HepG2 (cell line): ENCODE measurements around the gene S1PR2. TPM values are rescaled to one million over a fixed set of nuclear protein-coding genes. Genes with fewer than 3 reads are reported as not detected.
A peak's percentile ranks its signal among the peaks of the same experiment; 100 is the strongest.

Experiments
- DNMT3B ChIP-seq: conservative IDR thresholded peaks from 2 replicates; pipeline ENCODE4 v1.6.1; 2016; ENCODE audit warnings: missing biosample characterization, control low read depth
- DRAP1 ChIP-seq: IDR thresholded peaks from 2 replicates; pipeline ENCODE4 v1.6.1; 2016; ENCODE audit warnings: missing genetic modification reagents, missing compliant biosample characterization
- E2F2 ChIP-seq: sonication (generic); formaldehyde crosslinking; IDR thresholded peaks from 2 replicates; pipeline ENCODE4 v1.4.0; 2020; ENCODE audit warnings: missing genetic modification reagents, borderline replicate concordance
- FUBP1 ChIP-seq: sonication (generic); formaldehyde crosslinking; IDR thresholded peaks from 2 replicates; pipeline ENCODE4 v1.5.1; 2020; ENCODE audit warnings: missing genetic modification reagents, mild to moderate bottlenecking, borderline replicate concordance
- IKZF1 ChIP-seq: fragments of 450-650 bp; IDR thresholded peaks from 2 replicates; pipeline ENCODE4 v1.7.1; 2016
- JARID2 ChIP-seq: sonication (generic); formaldehyde crosslinking; IDR thresholded peaks from 2 replicates; pipeline ENCODE4 v1.8.1; 2023; ENCODE audit warnings: missing genetic modification reagents, inconsistent platforms; ENCODE audit not compliant: insufficient replicate concordance
- KLF6 ChIP-seq: IDR thresholded peaks from 2 replicates; pipeline ENCODE4 v1.8.0; 2016; ENCODE audit warnings: missing biosample characterization, missing genetic modification reagents
- MLXIP ChIP-seq: sonication (generic); formaldehyde crosslinking; IDR thresholded peaks from 2 replicates; pipeline ENCODE4 v1.9.0; 2021; ENCODE audit warnings: missing genetic modification reagents, borderline replicate concordance
- PHF20 ChIP-seq: sonication (generic); formaldehyde crosslinking; IDR thresholded peaks from 2 replicates; pipeline ENCODE4 v1.5.0; 2020; ENCODE audit warnings: mild to moderate bottlenecking, missing genetic modification reagents
- RBFOX2 ChIP-seq: fragments of 200-400 bp; formaldehyde crosslinking; IDR thresholded peaks from 2 replicates; pipeline ENCODE4 v1.6.1; 2017; ENCODE audit warnings: low read depth, mild to moderate bottlenecking, low read length
- SCMH1 ChIP-seq: sonication (generic); formaldehyde crosslinking; IDR thresholded peaks from 2 replicates; pipeline ENCODE4 v1.9.0; 2021; ENCODE audit warnings: missing genetic modification reagents, mild to moderate bottlenecking, borderline replicate concordance
- TAF1 ChIP-seq: sonication (generic); formaldehyde crosslinking; IDR thresholded peaks from 2 replicates; pipeline ENCODE4 v1.4.0; 2020; ENCODE audit warnings: missing genetic modification reagents
- ZBTB37 ChIP-seq: sonication (generic); formaldehyde crosslinking; IDR thresholded peaks from 2 replicates; pipeline ENCODE4 v1.4.0; 2020; ENCODE audit warnings: mild to moderate bottlenecking, missing genetic modification reagents
- ZFX ChIP-seq: sonication (generic); formaldehyde crosslinking; IDR thresholded peaks from 2 replicates; pipeline ENCODE4 v1.4.0; 2020; ENCODE audit warnings: mild to moderate bottlenecking, low read depth, missing genetic modification reagents, moderate library complexity
- ZFY ChIP-seq: sonication (generic); formaldehyde crosslinking; IDR thresholded peaks from 2 replicates; pipeline ENCODE4 v1.4.0; 2020; ENCODE audit warnings: missing genetic modification reagents
- ZMAT3 ChIP-seq: sonication (generic); formaldehyde crosslinking; conservative IDR thresholded peaks from 2 replicates; pipeline ENCODE4 v1.7.0; 2021; ENCODE audit warnings: missing genetic modification reagents
- ZNF235 ChIP-seq: sonication (generic); formaldehyde crosslinking; IDR thresholded peaks from 2 replicates; pipeline ENCODE4 v1.8.1; 2023; ENCODE audit warnings: mild to moderate bottlenecking, missing genetic modification reagents, borderline replicate concordance
- ZNF33B ChIP-seq: sonication (generic); formaldehyde crosslinking; IDR thresholded peaks from 2 replicates; pipeline ENCODE4 v1.5.1; 2020; ENCODE audit warnings: mild to moderate bottlenecking, missing genetic modification reagents
- ZNF468 ChIP-seq: sonication (generic); formaldehyde crosslinking; IDR thresholded peaks from 2 replicates; pipeline ENCODE4 v1.8.0; 2022; ENCODE audit warnings: mild to moderate bottlenecking, moderate library complexity, missing genetic modification reagents
- ZNF605 ChIP-seq: sonication (generic); formaldehyde crosslinking; IDR thresholded peaks from 2 replicates; pipeline ENCODE4 v1.8.0; 2022; ENCODE audit warnings: mild to moderate bottlenecking, missing genetic modification reagents
- ZNF720 ChIP-seq: sonication (generic); formaldehyde crosslinking; IDR thresholded peaks from 2 replicates; pipeline ENCODE4 v1.4.0; 2020; ENCODE audit warnings: missing genetic modification reagents
- ZNF775 ChIP-seq: sonication (generic); formaldehyde crosslinking; IDR thresholded peaks from 2 replicates; pipeline ENCODE4 v1.4.0; 2020; ENCODE audit warnings: missing genetic modification reagents, mild to moderate bottlenecking, moderate library complexity, borderline replicate concordance
- polyA plus RNA-seq, 8 experiments: library from polyadenylated mRNA; depleted of rRNA in 3 of 8; stranded (reverse) in 7 of 8; unstranded in 1 of 8; fragments of >200 nt; fragmentation: Illumina TruSeq in 4 of 8; extraction: Trizol in 4 of 8; gene quantifications; 2 replicates each; pipeline versions ENCODE4 v1.2.1 to v1.2.3, GENCODE V29; 2011 to 2016; ENCODE audit warnings: low read depth in 4 of 8, missing spikeins in 1 of 8, mixed read lengths in 1 of 8; ENCODE audit not compliant: insufficient read depth in 1 of 8
- total RNA-seq, 5 experiments: library from RNA; depleted of rRNA; stranded (reverse); fragments of >200 nt; fragmentation: Illumina TruSeq; extraction: Trizol; gene quantifications; 2 replicates each; pipeline ENCODE4 v1.2.3, GENCODE V29; 2016; ENCODE audit warnings: low read depth in 1 of 5

The S1PR2 gene
- total and polyA plus RNA-seq, 2 of the 13 experiments (the other 11 are each of a cell fraction or from before 2014, with no cell fraction given): 0.91 to 1.3 TPM

- peak; percentile 35 for TF ChIP-seq JARID2
- peak; percentile 93 for TF ChIP-seq RBFOX2
- TF ChIP-seq FUBP1 (CRISPR knock-in tag): no peak
- peak; percentile 67; the same call in 1 of the 2 replicates for TF ChIP-seq ZBTB37
- peak; percentile 98 for TF ChIP-seq DRAP1 (CRISPR knock-in tag)
- TF ChIP-seq IKZF1: no peak
- peak; percentile 33; the same call in 1 of the 2 replicates for TF ChIP-seq ZNF33B
- TF ChIP-seq E2F2 (CRISPR knock-in tag): 0 out of 2 replicates have a peak, but pooled peaks have one; percentile 52
- no peak for TF ChIP-seq SCMH1 (CRISPR knock-in tag)
- TF ChIP-seq ZNF605: peak; percentile 96
- TF ChIP-seq TAF1 (CRISPR knock-in tag): peak; percentile 90
- no peak for TF ChIP-seq MLXIP (CRISPR knock-in tag)
- TF ChIP-seq ZFX (CRISPR knock-in tag): peak; percentile 55; the same call in 1 of the 2 replicates
- peak; percentile 50 for TF ChIP-seq ZFY (CRISPR knock-in tag)
- TF ChIP-seq DNMT3B (CRISPR knock-in tag): peak; percentile 89; the same call in 1 of the 2 replicates
- peak; percentile 72 for TF ChIP-seq PHF20 (CRISPR knock-in tag)
- TF ChIP-seq KLF6 (CRISPR knock-in tag): peak; percentile 97
- TF ChIP-seq ZNF775: no peak
- TF ChIP-seq ZNF720 (CRISPR knock-in tag): 0 out of 2 replicates have a peak, but pooled peaks have one; percentile 48
- no peak for TF ChIP-seq ZNF468 (CRISPR knock-in tag)
- TF ChIP-seq ZNF235 (CRISPR knock-in tag): no peak
- peak; percentile 85; the same call in 1 of the 2 replicates for TF ChIP-seq ZMAT3 (CRISPR knock-in tag)
These were observed 39.7 kb upstream of the S1PR2 start, which contains the start of gene ICAM1 (continued) for GRCh38 chr19:10270616-10271394.
